Measurements from ENCODE around the gene MRGPRE.

MRGPRE gene

DNA sequence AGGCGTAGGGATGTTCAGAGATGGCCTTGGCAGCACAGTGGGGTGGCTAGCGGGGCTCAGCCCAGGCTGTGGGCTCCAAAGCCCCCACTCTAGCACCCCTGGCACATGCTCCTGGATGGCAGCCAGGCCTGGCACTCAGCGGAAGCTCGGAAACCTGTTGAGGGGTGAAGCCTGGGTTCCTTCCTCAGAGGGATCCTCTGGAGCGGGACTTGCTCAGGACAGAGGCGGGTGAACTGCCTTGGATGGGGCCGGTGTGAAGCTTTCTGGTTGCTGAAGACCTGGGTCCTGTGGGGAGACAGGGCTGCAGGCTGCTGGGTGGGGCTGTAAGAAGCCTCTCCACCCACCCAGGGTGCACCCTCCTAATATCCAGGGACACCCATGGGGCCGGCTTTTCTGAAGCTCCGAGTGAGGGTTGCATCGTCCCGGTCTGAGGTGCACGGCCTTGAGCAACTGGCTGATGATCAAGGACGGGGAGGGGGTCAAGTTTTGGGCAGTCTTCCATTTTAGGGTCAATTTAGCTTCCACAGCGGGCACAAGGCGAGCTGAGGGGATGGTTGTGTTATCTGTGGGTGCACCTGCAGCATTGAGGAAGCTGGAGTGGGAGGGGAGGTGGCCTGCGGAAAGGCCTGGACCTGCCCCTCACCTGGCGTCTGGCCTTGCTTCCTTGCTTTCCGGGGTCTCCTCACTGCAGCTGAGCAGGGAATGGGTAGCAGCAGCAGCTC, 5.2 kb downstream of the MRGPRE start:
- no peak for DNase-seq (ENCODE audit: low spot score)

DNA sequence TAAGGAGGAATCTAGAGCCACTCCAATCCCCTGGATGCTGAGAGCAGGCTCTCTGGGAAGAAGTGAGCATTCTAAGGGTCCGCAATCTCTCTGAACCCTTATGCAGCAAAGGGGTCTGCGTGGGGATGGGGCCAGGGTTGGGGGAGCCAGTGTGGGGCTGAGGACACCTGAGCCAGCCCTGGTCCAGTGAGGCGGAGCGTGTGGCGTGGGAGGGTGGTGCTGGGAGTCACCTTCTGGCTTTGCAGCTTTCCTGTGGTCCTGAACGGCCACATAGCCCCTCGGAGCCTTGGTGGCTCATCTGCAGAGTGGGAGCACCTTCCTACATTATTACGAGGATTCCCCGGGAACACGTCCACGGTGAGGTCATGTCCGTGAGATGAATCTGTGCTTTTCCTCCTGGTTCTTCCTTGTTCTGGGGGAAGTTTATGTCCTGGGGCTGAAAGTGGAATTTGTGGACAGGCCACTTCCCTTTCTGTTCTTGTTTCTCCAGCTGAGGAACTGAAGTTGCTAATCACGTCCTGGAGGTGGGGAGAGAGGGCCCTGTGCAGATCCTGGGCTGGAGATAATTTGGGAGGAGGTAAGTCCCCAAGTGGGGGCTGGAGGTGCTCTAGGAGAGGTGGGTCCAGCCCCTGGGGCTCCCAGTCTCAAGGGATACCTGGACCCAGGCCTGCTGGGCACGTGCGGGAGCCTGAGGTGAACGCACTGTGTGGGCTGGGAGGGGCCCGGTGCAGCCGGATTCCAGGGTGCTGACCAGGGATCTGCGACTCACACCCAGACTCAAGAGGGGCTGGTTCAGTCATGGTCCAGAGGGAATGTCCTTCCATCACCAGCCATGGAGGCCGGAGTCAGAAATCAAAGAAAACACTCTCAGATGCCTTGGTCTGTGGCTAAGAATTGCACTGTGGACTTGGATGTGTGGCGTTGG, 6.1 kb downstream of the MRGPRE start:
- DNase-seq (ENCODE audit: low spot score) = no peak

DNA sequence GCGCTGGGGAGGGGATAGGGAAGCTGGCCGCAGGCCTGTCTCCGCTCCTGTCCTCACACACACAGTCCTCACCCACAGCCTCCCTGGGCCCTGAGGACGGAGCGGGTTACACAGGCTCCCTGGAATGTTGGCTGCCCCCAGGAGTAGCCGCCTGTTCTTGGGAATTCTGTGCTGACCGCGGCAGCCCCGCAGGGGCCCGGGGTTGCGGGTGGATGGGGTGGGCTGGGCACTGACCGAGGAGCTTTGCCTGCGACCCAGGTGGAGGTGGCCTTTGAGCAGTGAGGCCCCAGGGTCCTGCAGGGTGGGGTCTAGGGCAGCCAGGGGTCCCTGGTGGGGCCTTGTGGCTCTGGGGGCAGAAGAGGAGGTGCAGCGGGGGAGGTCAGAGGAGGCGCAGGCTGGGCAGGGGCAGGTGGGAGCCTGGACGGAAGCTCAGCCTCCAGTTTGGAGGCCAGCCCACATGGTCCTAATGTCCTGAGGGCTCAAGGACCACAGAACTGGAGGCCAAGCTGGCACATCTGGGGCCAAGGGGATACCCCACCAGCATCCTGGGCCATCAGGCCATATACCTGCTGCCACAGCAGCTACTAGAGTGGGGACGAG, 7.0 kb downstream of the MRGPRE start:
- no peak for DNase-seq (ENCODE audit: low spot score)

DNA sequence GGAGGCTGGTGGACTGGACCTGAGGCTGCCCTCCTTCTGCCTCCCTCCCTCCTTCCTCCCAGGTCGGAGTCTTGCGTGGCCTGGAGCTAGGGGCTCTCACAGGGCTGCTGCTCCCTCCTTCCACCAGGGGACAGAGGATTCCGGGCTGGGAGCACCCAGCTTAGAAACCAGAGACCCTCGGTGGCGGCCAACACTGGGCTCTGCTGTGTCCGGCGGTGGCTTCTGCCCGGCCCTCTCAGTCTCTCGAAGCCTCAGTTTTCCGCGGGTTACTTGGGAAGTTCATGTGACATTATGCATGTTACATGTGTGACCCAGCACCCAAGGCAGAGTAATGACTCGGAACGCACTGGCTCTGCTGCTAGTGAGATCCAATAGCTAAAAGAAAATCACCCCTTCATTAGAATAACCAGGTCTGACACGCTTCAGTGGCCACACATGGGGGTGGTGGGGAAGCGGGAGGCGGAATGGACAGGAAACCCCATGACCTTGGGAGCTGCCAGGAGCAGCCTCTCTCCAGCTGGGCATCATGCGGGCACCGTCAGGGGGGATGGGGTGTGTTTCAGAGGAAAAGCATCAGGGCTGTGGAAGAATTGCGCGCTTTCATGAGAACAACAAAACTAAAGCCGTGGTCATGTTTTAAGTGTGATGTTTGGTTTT, 7.7 kb downstream of the MRGPRE start:
- no peak for DNase-seq (ENCODE audit: low spot score)

DNA sequence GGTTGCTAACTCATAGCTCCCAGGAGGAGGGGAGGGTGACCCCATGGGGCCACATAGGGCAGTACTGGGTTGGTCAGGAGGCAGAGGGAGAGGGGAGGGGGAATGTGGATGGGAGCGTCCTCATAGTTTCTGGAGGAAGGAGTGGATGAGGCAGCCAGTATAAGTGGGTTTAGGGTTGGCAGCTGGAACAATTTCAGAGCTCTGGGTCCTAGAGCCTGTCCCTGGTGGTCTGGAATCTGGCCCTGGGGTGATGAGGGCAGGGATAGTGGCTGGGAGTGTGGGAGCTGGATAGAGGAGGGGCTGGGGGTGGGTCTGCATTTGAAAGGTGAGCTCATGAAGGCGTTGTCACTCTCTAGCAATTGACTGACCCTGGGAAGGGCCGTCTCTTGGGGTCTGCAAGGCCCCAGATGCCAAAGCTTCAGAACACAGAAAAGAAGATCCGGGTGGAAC, 8.3 kb downstream of the MRGPRE start:
- DNase-seq (ENCODE audit: low spot score) = no peak

DNA sequence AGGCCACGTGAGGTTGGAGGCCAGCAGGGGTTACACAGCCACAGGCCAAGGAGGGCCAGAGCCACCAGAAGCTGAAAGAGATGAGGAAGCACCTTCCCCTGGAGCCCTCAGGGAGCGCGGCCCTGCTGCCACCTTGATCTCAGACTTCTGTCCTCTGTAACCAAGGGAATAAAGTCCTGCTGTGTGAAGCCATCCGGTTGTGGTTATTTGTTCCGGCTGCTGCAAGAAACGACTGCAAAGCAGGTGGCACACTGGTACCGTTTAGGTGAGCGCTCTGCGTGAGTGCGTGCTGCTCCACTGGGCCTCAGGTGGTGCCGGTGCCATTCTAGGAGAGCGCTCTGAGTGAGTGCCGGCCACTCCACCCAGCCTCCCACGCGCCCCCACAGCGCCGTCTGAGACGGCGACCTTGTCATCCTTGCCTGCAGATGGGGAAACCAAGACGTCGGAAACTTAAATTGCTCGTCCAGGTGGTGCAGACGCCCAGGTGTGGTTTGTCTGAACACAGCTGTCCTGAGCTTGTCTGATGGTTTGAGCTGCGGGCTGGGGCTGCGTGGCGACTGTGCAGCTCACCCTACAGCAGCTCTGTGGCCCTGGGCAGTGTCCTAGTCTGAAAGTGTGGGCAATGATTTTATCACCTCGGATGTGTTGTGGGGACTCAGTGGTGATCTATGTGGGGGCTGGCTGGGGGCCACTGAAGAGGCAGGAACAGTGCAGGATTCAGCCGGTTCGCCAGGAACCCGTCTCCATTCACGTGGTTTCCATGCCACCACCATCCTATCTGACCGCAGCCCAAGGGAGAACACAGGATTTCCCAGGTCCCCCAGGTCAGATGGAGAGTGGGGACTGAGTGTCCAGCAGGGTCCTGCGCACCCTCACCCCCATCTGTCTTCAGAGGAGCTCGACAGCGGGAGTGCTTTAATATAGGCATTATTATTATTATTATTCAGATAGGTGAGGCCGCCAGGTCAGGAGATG, 9.0 kb downstream of the MRGPRE start:
- DNase-seq (ENCODE audit: low spot score) = no peak

DNA sequence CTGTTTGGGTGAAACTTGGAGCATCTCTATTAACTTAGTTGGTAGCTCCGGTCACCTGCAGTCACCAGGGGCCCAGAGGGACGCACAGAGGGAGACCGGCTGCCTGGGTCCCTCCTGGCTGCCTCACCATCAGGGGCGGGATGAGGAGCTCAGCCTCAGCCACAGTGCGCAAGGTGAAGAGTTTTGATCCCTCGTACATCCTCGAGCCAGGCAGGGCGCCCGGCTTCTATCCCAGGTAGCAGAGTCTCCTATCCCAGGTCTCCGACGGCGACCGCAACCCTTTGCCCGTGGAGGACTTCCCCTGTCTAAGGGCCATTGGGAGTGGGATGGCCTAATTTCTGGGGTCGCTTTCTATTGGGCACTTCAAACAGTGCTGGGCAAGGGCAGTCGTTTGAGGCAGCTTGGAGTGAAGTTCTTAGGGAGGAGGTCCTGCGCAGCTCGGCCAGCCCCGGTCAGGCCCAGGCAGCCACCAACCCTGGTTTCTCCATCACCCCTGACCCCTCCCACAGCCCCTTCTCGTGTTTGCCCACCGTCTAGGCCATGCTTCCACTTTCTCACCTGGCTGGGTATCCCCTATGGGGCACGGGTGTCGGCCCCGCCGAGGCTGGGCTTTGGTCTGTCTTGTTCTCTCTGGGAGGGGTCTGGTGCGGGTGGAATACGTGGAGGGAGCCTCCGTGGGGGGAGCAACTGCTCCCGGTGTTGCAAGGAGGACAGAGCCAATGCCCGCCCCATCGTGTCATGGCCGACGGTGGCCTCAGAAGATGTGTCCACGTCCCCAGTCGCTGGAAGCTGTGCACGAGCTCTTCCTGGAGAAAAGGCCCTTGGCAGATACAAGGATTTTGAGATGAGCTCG, 10.0 kb downstream of the MRGPRE start:
- no peak for DNase-seq (ENCODE audit: low spot score)

DNA sequence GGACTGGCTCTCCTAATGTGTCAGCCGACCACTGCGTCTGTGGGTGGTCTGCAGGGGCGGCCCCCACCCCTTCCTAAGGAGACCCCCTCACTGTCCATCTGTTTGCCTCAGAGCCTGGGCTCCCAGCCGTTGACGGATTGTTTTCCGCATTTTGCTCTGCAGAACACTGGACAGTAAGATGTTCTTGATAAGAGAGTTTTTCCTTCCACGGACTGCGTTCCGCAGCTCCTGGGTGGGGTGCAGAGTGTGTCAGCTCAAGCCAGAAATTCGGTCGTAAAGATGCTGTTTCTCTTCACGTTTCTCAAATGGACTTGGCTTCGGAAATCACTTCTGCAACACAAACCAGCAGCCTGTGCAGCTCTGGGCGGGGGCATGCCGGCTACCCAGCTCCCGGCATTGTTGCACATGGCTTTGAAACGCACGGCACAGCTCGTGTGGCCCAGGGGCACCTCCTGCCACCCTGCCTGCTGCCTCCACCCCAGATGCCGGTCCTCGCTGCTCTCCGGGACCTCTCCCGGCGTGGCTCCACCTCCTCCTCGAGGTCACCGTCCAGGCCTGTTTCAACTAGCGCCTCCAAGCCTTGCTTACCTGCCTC, 10.7 kb downstream of the MRGPRE start:
- no peak for DNase-seq (ENCODE audit: low spot score)

DNA sequence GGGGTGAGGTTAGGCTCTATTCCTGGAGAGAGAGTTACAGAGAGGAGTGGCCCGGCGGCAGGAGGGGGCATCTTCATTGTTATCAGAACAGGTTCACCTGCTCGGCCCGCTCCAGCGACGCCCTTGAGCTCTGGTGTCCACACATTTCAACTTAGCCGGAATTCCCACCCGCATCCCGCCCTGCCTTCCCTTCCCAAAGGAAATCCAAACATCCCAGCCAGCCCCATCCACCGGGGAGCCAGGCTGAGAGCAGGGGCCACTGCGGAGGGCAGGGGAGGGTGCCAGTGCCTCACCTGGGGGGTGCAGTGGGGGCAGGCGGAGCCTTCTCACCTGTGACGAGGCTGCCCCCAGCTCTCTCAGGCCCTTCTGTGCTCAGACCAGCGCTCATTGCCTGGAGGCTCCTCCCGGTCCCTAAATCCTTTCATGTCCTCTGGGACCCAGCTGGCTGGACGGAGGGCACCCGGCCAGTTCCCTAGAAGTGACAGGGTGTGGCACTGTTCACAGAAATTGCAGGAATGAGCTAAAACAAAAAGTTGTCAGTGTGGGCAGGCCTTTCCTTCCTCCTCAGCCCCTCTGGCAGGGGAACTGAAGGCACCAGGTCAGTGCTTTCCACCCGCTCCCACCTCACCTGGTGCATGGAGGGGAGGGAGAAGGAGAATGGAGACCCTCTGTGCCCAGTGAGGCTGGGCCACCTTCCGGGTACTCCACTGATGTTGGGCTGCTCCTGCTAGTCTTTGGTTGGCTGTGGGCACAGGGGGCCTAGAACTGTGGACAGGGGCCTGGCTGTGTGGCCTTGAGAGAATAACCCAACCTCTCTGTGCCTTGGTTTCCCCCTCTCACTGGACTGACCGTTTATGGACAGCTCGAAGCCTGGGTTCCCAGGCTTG, 11.5 kb downstream of the MRGPRE start:
- no peak for DNase-seq (ENCODE audit: low spot score)

DNA sequence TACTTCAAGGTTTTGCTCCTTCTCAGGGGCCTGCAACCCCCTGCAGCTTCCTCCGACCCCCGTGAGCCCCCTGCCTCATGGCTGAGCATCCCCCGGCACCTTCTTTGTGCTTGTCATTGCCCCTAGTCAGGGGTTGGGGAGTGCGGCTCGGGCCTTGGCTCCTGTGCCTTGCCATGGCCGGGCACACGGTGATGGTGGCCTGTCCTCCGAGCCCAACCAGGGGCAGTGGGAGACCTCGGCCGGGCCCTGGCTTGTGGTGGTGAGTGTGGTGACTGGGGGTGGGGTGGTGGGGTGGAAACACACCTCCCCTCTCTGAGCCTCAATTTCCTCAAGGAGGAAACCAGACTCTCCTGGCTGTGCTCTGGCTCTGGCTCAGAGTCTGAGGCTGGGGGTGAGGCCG, 12.1 kb downstream of the MRGPRE start:
- no peak for DNase-seq (ENCODE audit: low spot score)

DNA sequence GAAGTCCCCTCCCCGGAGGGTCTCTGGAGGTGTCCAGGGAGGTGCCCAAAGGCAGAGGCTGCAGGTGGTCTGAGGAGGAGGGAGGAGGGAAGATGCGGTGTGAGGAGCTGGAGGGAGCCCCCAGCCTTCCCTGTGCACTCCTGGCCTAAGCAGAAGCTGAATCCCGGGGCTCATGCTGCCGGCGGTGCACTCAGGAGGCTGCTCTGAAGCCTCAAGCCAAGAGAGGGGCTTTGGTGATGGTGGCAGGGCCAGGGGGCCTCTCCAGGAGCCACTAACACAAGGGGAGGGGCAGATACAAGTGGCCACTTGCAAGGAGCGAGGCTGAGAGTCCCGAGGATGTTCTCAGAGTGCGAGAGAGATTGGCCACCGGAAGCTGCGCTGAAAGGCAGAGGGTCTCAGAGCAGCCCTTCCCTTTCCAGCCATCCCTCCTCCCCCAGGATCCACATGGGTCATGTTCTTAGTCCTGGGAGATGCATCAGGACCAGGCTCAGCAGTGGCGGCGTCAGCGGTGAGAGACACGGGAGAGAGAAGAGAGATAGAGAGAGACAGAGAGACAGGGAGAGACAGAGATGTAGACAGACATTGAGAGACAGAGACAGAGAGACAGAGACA, 12.8 kb downstream of the MRGPRE start:
- DNase-seq (ENCODE audit: low spot score) = no peak

DNA sequence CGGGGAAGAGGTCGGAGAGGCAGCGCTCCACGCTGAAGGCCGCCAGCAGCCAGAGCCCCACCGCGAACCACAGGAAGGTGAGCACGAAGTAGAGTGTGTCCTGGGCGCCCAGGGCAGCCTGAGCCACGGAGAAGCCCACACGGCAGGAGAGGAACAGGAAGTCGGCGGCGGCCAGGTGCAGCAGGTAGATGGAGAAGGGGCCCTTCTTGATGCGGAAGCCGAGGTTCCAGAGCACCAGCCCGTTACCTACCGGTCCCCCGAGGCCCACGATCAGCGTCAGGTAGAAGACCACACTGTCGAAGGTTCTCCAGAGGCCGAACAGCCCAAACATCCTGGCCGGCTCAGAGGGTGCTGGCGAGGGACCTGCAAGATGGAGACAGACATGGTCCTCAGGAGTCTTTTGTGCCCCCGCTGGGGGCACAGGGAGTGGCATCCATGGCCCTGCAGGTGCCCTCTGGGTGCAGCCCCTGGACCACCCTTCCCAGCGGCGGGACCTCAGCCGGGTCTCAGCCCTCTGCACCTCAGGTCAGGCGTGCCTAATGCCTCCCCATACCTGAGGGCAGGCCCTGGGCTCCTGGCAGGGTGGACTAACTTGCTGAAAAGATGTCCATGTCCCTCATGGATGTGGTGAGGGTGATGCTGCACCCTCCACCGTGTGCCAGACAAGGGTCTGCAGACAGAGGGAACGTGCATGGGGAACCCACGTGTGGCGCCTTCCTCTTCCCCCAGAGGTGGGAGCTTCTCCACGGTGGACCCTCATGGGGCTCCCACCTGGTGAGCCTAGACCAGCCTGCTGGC, 13.5 kb downstream of the MRGPRE start, which contains the start of gene MRGPRG:
TSS of gene MRGPRG (minus strand) at position 331 of the 798 bp plus-strand sequence. CDS start at position 331, 0 bp downstream.
- no peak for DNase-seq (ENCODE audit: low spot score)

DNA sequence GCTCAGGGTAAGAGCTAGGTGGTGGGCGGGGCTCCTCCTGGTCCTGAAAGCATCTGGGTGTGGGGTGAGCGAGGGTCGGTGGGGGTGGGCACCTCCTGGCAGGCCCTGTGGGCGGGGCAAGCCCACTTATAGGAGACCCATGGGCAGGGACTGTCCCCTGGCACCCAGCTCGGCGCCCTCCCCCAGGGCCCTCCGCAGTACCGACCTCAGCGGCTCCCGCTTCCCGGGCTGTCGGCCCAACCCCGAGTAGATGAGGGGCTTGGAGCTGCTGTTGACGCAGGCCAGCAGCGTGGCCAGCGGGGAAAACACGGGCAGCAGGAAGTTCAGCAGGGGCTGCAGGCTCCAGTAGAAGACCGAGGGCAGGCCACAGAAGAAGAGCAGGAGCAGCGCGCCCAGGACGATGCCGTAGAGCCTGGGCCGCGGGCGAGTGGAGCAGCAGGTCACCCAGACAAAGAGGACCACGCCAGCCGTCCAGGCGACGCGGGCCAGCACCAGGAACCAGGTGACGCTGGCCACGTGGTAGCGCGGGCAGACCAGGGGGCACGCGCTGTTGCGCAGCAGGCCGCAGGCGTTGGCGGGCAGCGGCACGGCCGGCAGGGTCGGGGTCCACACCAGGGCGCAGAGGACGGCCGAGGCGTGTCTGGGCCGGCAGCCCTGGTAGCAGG, 14.3 kb downstream of the MRGPRE start:
- DNase-seq (ENCODE audit: low spot score) = no peak

DNA sequence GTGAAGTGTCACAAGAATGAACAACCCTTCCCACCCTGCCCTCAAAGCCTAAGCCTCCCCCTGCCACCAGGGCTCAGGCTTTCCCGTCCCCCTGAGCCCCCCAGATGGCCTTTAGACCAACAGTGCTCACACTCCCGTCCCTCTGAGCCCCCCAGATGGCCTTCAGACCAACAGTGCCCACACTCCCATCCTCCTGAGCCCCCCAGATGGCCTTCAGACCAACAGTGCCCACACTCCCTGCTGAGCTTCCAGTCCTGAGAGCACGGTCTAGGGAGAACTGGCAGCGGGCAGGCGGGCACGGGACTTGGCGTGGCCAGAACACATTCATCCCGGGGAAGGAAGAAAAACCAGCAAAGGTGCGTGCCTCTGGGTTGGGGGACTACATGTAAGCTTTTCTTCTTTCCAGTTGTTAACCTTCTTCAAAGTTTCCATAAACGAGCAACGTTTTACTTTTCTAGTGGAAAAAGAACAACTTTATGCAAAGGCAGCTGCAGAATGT, 16.1 kb downstream of the MRGPRE start:
- DNase-seq (ENCODE audit: low spot score) = no peak

DNA sequence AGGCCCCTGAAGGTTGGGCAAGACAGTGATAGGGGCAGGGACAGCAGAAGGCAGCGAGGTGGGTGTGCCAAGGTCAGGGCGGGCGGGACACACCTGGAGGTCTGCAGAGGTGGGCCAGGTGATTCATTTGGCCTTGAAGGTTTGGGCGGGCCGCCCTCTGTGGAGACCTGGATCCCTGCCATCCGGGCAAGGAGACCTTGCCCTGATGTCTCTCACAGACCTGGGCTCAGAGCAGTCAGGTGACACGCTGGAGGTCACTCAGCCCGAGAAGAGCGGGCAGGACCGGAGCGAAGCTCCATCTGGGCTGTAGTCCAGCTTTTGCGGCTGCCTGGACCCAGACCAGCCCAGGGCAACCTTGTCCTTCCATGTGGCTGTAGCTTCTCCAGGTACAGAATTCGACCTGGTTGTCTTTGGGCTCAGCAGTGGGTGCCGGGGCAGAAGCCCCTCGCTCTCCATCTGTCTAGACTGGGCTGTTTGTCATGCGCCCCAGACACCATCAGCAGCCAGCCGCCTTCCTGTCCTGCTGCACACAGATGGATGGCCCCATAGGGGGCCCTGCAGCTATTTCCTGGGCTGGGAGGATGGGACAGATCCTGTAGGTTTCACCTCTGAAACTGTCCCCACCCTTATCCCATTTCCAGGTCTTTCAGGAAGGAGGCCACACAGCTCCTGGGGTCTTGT, 16.7 kb downstream of the MRGPRE start:
- no peak for DNase-seq (ENCODE audit: low spot score)

DNA sequence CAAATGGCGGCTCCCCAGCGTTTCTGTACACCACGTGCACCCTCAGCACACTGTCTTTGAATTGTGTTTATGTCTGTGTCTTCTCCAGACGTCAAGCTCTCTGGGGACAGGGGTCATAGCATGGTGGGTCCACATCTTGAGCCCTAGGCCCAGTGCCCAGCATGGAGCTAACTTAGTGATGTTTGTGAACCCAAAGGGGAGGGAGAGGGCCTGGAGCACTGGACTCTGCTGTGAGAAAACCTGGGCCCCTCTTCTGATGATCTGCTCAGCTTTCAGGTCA, 17.9 kb downstream of the MRGPRE start:
- DNase-seq (ENCODE audit: low spot score) = no peak
